PC-3 (cell line): ENCODE results near the gene DEUP1. TPM values are rescaled to one million over a fixed set of nuclear protein-coding genes. Genes with fewer than 3 reads are reported as not detected.

Experiments used
- ATAC-seq: fragments of 200-7000 bp; cut with Tn5 transposase; 2 replicates; pipeline ENCODE4 v1.9.1; 2020; ENCODE audit warnings: mild to moderate bottlenecking, moderate library complexity
- BruUV-seq: library from RNA; stranded (reverse); fragments of 400-500 nt; replicated peaks from 2 replicates; lab custom pipeline; 2021; lab: Mats Ljungman, UMichigan
- CTCF ChIA-PET: fragments of 300-600 bp; sonication (Branson Sonifier 250); formaldehyde crosslinking; loops from one replicate; lab custom pipeline; 2022; ENCODE audit warnings: antibody characterized with exemption; lab: Charles Lee
- POLR2A ChIA-PET: fragments of 300-600 bp; sonication (Branson Sonifier 250); formaldehyde crosslinking; loops from one replicate; lab custom pipeline; 2022; ENCODE audit warnings: antibody characterized with exemption; ENCODE audit not compliant: unreplicated experiment; lab: Charles Lee
- DNase-seq: peaks from one replicate; pipeline ENCODE4 v3.0.0-alpha.2; 2015
- H2AFZ ChIP-seq: fragments of 300-600 bp; sonication (generic); 2 replicates; pipeline ENCODE4 v1.6.0; 2016; ENCODE audit warnings: antibody characterized with exemption, low read length
- H3F3A ChIP-seq: fragments of 300-600 bp; sonication (generic); one replicate; pipeline ENCODE4 v1.6.0; 2017; ENCODE audit warnings: antibody characterized with exemption, low read length, control low read depth, mild to moderate bottlenecking; ENCODE audit not compliant: unreplicated experiment
- H3K27ac ChIP-seq: fragments of 300-600 bp; sonication (generic); 2 replicates; pipeline ENCODE4 v1.5.1; 2016; ENCODE audit warnings: mild to moderate bottlenecking, low read length
- H3K27me3 ChIP-seq: fragments of 300-600 bp; sonication (generic); 2 replicates; pipeline ENCODE4 v1.6.1; 2016; ENCODE audit warnings: low read length, mixed read lengths
- H3K36me3 ChIP-seq: fragments of 300-600 bp; sonication (generic); 2 replicates; pipeline ENCODE4 v1.6.1; 2016; ENCODE audit warnings: low read depth, mixed run types, low read length, mixed read lengths
- H3K4me1 ChIP-seq: fragments of 300-600 bp; sonication (generic); 2 replicates; pipeline ENCODE4 v1.5.1; 2016; ENCODE audit warnings: low read length; ENCODE audit not compliant: insufficient read depth
- H3K4me2 ChIP-seq: fragments of 300-600 bp; sonication (generic); 2 replicates; pipeline ENCODE4 v1.6.0; 2016; ENCODE audit warnings: low read length
- H3K4me3 ChIP-seq: fragments of 300-600 bp; sonication (generic); 2 replicates; pipeline ENCODE4 v1.5.1; 2016; ENCODE audit warnings: mild to moderate bottlenecking, low read length, mixed read lengths
- H3K79me2 ChIP-seq: fragments of 300-600 bp; sonication (generic); 2 replicates; pipeline ENCODE4 v1.6.1; 2017; ENCODE audit warnings: low read length, mixed read lengths
- H3K9ac ChIP-seq: fragments of 300-600 bp; sonication (generic); 2 replicates; pipeline ENCODE4 v1.6.0; 2016; ENCODE audit warnings: mild to moderate bottlenecking, low read length
- H3K9me2 ChIP-seq: fragments of 300-600 bp; sonication (generic); replicated peaks from 2 replicates; pipeline ENCODE4 v1.6.1; 2016; ENCODE audit warnings: mixed run types, low read length, mixed read lengths
- H3K9me3 ChIP-seq: fragments of 300-600 bp; sonication (generic); 2 replicates; pipeline ENCODE4 v1.6.1; 2016; ENCODE audit warnings: low read length, mixed read lengths
- H4K20me1 ChIP-seq: fragments of 300-600 bp; sonication (generic); 2 replicates; pipeline ENCODE4 v1.6.1; 2016; ENCODE audit warnings: low read length, mixed read lengths
- EZH2 ChIP-seq: fragments of 300-600 bp; sonication (generic); IDR thresholded peaks from one replicate; pipeline ENCODE4 v1.6.1; 2017; ENCODE audit warnings: antibody characterized with exemption, mild to moderate bottlenecking, low read length; ENCODE audit not compliant: unreplicated experiment
- EZH2phosphoT487 ChIP-seq: fragments of 300-600 bp; sonication (generic); IDR thresholded peaks from 2 replicates; pipeline ENCODE4 v1.6.1; 2018; ENCODE audit warnings: mild to moderate bottlenecking, antibody characterized with exemption, low read length, borderline replicate concordance
- intact Hi-C: fragments of 100-400 bp; cut with micrococcal nuclease; formaldehyde crosslinking; loops from 2 replicates; pipeline ENCODE4 v1.9.0; 2023
- total RNA-seq: library from RNA; depleted of rRNA; stranded (reverse); fragments of >200 nt; gene quantifications from 2 replicates; pipeline ENCODE4 v1.2.3, GENCODE V29; 2014
- TF ChIP-seq, protein P1 (sequence below): fragments of 300-600 bp; sonication (generic); conservative IDR thresholded peaks from 2 replicates; pipeline ENCODE4 v1.5.1; 2017; ENCODE audit warnings: antibody characterized with exemption, low read depth, mild to moderate bottlenecking, low read length

The DEUP1 gene
- total RNA-seq, 1 experiment from 2014 or later: 0.26 TPM

DNA sequence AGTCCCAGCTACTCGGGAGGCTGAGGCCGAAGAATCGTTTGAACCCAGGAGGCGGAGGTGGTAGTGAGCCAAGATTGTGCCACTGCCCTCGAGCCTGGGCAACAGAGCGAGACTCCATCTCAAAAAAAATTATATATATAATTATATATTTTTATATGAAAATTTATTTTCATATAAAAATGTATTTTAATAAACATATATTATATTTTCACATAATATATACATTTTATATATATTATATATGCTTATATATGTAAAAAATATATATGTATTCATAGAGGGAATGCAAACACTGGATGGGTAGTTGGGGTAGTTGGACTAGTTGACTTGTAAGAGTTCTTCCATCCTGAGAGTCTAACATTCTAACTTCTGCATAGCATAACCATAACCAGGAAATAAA, 20.3 kb downstream of the DEUP1 start:
- no peak for ATAC-seq
- no peak for DNase-seq
- TF ChIP-seq, protein P1, sequence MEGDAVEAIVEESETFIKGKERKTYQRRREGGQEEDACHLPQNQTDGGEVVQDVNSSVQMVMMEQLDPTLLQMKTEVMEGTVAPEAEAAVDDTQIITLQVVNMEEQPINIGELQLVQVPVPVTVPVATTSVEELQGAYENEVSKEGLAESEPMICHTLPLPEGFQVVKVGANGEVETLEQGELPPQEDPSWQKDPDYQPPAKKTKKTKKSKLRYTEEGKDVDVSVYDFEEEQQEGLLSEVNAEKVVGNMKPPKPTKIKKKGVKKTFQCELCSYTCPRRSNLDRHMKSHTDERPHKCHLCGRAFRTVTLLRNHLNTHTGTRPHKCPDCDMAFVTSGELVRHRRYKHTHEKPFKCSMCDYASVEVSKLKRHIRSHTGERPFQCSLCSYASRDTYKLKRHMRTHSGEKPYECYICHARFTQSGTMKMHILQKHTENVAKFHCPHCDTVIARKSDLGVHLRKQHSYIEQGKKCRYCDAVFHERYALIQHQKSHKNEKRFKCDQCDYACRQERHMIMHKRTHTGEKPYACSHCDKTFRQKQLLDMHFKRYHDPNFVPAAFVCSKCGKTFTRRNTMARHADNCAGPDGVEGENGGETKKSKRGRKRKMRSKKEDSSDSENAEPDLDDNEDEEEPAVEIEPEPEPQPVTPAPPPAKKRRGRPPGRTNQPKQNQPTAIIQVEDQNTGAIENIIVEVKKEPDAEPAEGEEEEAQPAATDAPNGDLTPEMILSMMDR: no peak
- no peak for TF ChIP-seq EZH2
- TF ChIP-seq EZH2phosphoT487: no peak
- no peaks in the 10 kb centered on the region for H3F3A ChIP-seq
- no peaks in the 10 kb centered on the region for H3K9me3 ChIP-seq
- no peaks in the 10 kb centered on the region for H3K36me3 ChIP-seq
- no peak overlapping the region for H3K4me2 ChIP-seq
- H3K9me2 ChIP-seq: no peaks in the 10 kb centered on the region
- no peak overlapping the region for H3K4me3 ChIP-seq
- H3K27ac ChIP-seq: no peak overlapping the region
- BruUV-seq: no TSS peak
- H3K27me3 ChIP-seq: no peaks in the 10 kb centered on the region
- H3K4me1 ChIP-seq: no peaks in the 10 kb centered on the region
- H3K79me2 ChIP-seq: no peaks in the 10 kb centered on the region
- H3K9ac ChIP-seq: no peak overlapping the region
- no peaks in the 10 kb centered on the region for H4K20me1 ChIP-seq
- intact Hi-C loops: no loop called here
- ChIA-PET CTCF (no interaction called here), POLR2A (no interaction called here)
- no peak overlapping the region for H2AFZ ChIP-seq

DNA sequence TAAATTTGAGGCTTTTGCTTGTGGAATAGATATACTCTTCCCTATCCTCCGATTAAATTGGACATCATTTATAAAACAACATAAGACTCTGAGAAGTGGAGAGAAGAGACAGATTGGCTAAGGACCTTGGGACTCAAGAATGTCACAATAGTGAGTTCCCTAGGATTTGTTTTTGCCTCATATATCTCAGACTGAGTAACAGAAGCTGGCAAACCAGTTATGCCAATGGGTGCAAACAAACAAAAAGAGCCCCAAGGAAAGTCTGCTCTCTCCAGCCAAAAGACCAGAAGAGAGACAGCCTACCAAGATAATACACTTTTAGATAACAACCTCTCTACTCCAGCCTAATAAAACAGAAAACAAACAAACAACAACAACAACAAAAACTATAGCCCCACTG, 28.9 kb downstream of the DEUP1 start:
- Histone ChIP-seq H3K4me1 (no peaks in the 10 kb centered on the region), H3K9me3 (0 out of 2 replicates have a peak, but pooled peaks cover 4% of the 10 kb centered on the region), H3K9ac (no peak overlapping the region), H3K79me2 (no peaks in the 10 kb centered on the region), H3K9me2 (no peaks in the 10 kb centered on the region), H3K27me3 (no peaks in the 10 kb centered on the region), H3F3A (no peaks in the 10 kb centered on the region), H3K4me2 (no peak overlapping the region), H3K4me3 (no peak overlapping the region), H3K36me3 (no peaks in the 10 kb centered on the region), H3K27ac (no peak overlapping the region), H4K20me1 (no peaks in the 10 kb centered on the region), H2AFZ (no peak overlapping the region)
- no TSS peak for BruUV-seq
- TF ChIP-seq EZH2phosphoT487 (no peak), EZH2 (no peak)
- TF ChIP-seq, protein P1: no peak
- CTCF ChIA-PET: no interaction called here
- ATAC-seq (no peak), DNase-seq (peak; percentile 18)
- POLR2A ChIA-PET: no interaction called here
- intact Hi-C loops: no loop called here

DNA sequence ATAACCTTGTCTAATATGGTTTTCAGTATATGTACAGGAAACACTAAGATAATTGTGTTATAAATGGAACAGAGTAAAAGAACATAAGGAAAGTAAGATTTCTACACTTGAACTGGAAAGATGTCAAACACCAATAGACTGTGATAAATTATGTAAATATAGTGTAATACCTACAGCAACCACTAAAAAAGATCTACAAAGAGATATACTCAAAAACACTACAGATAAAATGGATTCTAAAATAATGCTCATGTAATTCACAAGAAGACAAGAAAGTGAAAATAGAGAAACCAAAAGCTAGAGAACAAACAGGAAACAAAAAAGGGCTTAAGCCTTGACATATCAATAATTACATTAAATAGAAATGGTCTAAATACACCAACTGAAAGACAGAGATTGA, 30.9 kb downstream of the DEUP1 start:
- TF ChIP-seq, protein P1: 0 out of 2 replicates have a peak, but pooled peaks have one; percentile 13
- TF ChIP-seq EZH2: no peak
- BruUV-seq: no TSS peak
- no peaks in the 10 kb centered on the region for H3F3A ChIP-seq
- H3K4me1 ChIP-seq: no peaks in the 10 kb centered on the region
- H2AFZ ChIP-seq: no peak overlapping the region
- H3K36me3 ChIP-seq: no peaks in the 10 kb centered on the region
- H3K9me3 ChIP-seq: 0 out of 2 replicates have a peak, but pooled peaks cover 4% of the 10 kb centered on the region
- no peak overlapping the region for H3K4me3 ChIP-seq
- POLR2A ChIA-PET: no interaction called here
- no peaks in the 10 kb centered on the region for H3K79me2 ChIP-seq
- ATAC-seq: no peak
- no peak for DNase-seq
- intact Hi-C loops: no loop called here
- no peaks in the 10 kb centered on the region for H3K27me3 ChIP-seq
- no peaks in the 10 kb centered on the region for H4K20me1 ChIP-seq
- H3K4me2 ChIP-seq: no peak overlapping the region
- H3K9ac ChIP-seq: no peak overlapping the region
- no peaks in the 10 kb centered on the region for H3K9me2 ChIP-seq
- CTCF ChIA-PET: interaction anchor here (0.7 kb wide), 1 partner anchor 31 kb away, joined by 9 read pairs; no protein-coding TSS in a partner anchor
- H3K27ac ChIP-seq: no peak overlapping the region
